HPDE6-E6E7 (cell line): ENCODE results near the gene CHST8.

Experiments
- DNase-seq: peaks from one replicate; pipeline ENCODE4 v3.0.0; 2011; ENCODE audit warnings: missing footprints; ENCODE audit errors: extremely low spot score

CHST8 gene

GRCh38 chr19:33673258-33673875 lies 51.6 kb downstream of the CHST8 start:
- DNase-seq: no peak

DNA sequence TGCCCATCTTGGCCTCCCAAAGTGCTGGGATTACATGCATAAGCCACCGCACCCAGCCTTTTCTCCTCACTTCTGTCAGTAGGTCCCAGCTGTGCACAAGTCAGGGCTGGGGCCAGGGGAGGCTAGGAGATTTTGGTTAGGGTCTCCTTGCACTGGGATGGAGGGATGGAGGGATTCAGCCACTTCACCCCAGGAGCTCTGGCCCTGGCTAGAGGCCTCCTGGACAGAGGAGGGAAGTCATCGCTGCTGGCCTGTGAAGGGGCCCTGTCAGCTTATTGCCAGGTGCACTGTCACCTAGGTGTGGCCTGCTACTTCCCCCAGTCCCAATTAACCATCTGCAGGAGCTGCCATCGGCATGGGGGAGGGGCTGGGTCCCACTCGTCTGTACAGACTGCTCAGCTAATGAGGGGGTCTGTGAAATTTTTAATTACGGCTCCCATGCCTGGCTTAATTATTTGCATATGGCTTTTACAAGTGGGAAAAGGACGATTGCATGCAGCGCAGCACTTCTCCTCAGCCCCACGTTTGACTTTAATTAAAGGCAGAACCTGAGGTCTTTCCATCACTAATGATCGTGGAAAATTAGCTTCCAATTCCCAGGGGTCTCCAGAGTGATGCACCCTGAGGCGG lies 52.4 kb downstream of the CHST8 start:
- no peak for DNase-seq

- no peak for DNase-seq
Measured at GRCh38 chr19:33674626-33675367, 53.0 kb downstream of the CHST8 start.

DNA sequence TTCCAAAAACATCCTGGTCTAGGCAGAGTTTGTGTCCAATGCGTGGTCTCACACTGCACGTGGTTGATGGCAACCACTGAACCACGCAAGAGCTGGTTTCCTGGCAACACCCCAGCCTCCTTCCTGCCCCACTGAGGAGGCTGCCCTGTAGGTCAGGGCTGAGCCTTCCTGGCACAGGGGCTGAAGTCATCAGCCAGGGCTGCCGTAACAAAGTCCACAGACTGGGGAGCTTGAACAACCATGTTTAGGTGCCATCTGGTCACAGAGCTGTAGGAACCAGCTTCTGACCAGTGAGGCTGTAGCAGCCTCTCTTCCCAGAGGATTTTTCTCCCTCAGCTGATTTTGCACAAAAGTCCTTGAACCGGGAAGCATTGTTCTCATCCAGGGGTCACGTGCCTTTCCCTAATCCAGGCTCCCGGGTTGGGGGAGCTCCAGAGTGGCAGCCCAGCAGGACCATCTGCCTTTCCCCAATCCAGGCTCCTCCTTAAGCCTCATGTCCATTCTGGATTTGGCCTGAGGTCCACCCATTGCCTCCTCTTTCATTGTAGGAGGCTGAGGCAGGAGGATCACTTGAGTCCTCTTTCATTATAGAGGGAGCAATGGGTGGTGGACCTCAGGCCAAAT lies 53.9 kb downstream of the CHST8 start:
- no peak for DNase-seq

DNA sequence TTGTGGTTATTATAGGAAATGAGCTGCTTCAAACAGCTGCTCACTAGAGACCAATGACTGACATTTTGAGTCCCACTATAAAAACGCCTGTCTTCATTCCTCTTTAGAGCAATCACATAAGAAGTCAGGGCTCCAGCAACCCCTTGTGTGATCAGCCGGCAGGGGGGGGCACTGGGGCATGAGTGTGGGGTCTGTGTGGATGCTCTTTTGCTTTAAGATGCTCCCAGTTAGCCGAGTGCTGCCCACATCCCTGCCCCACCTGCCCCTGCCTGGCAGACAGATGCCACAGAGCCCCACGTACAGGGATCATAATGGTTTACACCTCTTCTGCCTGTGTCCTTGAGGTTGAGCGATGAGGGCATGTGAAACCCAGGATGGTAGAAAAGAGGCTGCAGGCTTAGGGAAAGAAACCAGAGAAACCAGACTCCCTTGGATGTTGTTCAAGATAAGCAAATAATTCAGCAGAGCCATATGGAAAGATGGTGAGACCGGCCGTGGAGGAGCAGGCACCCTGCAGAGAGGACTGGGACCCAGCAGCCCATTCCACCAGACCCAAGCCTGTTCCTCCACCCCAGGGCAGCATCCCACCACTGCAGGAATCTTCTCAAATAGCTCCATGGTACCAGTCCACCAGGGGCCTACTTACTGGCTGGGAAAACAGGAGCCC lies 55.4 kb downstream of the CHST8 start:
- DNase-seq: no peak

- no peak for DNase-seq
Measured at GRCh38 chr19:33677745-33678426, 56.1 kb downstream of the CHST8 start.

DNA sequence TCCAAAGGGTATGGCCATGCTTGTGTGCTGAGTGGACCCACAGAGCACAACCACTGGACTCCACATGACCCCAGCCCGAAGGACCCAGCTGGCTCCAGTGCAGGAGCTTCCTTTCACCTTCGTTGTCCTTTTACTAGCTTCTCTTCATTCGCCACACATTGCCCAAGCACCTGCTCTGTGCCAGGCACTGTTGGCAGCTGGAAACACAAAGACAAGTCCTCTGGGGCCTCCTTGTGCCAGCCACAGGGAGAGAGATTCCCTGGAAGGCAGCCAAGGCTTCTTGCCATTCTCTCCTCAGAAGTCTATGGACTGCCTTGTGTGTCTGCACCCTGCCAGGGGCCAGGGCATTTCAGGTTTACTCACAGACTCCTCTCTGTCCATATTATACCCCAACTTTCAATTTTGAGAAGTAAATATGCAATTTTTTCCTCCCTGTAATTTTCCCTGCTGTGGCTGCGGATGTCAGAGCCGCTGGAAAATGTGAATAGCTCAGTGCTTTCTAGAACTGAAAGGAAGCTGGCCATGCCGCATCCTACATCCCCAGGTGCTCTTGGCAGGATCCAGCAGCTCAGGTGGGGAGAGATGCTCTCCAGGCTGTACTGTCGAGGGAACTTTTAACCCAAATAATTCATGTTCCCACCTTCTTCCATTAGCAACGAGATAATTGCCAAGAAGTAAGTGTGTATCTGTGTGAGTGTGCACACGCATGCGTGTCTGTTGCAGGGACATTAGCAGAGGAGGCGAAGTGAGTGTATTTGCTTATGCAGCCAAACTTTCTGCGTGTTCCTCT lies 57.2 kb downstream of the CHST8 start:
- DNase-seq: no peak

DNA sequence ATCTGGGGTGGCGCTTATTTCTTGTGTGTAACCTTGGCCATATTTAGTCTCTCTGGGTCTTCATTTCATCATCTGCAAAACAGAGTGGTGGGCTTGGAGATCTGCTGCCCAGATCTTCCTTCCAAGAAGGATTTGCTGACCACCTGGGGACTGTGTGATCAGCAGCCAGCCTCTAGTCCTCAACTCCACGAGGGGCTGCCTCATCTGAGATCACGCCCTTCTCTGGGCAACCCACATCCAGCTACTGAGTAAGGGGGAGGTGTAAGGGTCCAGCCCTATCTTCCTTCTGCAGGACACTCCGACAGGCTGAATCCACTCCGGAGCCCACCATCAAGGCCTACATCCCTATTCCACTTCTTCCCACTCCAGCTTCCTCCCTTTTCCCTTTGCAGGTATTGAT lies 57.9 kb downstream of the CHST8 start:
- DNase-seq: no peak

GRCh38 chr19:33681081-33681680 lies 59.4 kb downstream of the CHST8 start:
- DNase-seq: no peak

DNA sequence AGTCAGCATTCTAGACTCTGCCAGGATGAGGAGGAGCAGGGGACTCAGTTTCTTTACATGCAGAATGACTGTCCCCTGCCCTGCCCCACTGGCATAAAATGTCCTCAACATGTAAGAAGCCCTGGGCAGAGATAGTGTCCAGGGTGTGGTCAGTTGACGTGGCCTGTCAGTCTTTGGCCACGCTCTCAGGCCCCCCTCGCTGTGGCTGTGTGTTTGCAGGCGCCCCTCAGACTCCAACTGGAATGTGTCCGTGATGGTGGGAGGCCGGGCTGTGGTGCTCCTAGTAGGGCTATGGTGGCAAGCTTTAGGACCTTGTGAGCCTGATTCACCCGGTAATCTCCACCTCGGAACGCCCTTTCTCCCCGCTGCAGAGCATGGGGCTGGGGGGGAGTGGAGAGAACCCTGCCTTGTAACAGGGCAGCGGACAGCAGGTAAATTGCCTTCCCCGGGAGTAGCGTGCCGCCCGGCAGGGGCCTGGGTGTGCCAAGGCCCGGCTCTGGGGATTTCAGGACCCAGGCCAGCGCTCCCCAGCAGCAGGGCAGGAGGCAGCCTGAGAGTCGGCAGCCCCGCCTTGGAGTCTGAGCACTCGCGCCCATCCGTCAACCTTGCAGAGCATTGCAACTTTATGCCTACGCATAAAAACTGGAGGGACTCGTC lies 62.3 kb downstream of the CHST8 start:
- DNase-seq: peak; percentile 23

- DNase-seq: no peak
Measured at GRCh38 chr19:33684538-33685232, 62.9 kb downstream of the CHST8 start.

GRCh38 chr19:33685541-33685940 lies 63.8 kb downstream of the CHST8 start:
- DNase-seq: no peak

DNA sequence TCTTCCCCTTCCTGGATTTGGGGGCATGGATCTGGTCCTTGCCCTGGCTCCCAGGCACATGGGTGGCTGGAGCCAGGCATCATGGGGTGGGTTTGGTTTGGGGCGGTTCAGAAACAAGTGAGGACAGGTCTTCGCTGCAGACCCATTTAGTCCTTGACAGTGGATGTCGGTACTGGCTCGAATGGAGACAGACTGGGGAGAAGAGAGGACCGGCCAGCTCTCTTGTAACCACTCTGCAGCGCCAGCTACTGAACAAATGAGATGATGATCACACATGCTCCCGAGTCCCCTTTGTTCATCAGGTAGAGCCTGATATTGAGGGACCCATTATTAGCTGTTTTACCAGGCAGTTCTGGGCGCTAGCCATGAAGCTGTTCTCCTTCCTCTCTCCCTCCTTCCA lies 64.5 kb downstream of the CHST8 start:
- no peak for DNase-seq

DNA sequence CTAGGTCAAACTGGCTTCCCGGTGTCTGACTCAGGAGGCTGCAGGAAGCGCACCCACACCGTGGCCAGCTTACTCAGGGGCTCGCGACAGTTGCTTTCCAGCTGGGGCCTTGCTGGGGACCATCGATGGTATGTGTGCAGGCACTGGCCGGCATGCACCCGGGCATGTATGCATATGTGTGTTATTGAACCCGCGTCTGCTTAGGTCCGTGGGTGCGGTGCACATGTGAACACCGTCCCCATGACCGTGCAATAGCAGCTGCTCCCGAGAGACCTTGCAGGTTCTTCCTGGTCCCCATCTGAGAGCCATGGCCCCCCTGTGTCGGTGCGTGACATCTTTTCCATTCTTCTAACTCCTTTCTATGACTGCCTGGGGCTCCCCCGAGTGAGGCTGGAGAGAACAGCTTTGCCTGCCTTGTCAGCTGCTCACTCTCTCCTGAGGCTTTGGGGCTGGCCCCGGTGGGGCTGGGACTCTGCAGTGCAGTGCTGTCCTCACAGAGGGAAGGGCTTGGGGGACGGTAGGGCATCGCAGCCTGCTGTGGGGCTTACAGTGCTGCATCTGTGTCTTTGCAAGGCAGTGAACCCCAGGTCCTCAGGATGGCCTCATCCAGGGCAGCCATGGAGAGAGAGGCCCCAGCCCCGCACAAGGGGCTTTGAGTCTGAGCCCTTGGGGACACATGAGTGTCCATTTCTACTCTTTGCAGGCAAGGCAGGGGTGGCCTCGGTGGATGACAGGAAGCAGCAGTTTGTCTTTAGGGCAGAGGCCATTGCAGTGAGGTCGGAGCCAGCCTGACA lies 65.1 kb downstream of the CHST8 start:
- no peak for DNase-seq

- DNase-seq: no peak
Measured at GRCh38 chr19:33687481-33688170, 65.9 kb downstream of the CHST8 start.

DNA sequence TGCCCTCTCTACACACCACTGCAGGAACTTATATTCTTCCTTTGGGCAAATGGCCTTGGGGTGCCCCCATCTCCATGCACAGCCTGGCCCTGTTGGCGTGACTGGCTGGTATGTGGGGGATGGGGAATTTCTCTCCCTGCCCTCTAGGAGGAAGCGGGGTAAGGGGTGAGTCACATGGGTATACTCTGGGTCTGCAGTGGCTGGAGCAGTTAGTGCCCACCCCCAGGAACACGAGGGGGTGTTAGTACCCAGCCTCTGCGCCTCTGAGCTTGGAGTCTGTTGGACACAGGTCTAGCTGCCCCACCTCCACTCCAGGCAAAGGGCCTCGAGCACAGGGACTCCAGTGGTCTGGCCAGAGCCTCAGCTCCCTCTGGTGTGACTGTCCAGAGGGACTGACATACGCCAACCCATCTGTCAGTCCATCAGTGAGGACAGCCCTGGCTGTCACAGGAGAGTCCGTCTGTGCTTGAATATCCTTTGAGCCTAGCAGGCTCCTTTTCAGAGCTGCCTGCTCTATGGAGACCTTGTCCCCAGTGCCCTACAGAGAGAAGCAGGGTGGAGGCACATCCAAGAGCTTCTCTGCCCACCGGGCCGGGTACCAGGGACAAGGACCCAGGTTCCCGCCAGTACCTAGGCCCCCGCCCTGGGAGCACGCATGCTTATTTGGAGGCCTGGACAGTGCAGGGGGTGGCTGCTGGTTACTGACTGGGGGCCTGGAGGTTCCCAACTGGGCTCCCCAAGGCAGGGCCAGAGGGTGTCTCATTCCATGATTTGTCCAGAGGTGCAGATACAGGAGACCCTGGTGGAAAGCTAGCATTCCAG lies 66.6 kb downstream of the CHST8 start:
- no peak for DNase-seq
